Measurements from ENCODE around the gene PPP1R3G. TPM values are rescaled to one million over a fixed set of nuclear protein-coding genes. Genes with fewer than 3 reads are reported as not detected.

The PPP1R3G gene
- total RNA-seq, 1 donor from 2014 or later, result 0.41 TPM

GRCh38 chr6:5063617-5064016 lies 21.5 kb upstream of the PPP1R3G start:
- Histone ChIP-seq H3K4me3 (no peak overlapping the region), H3K27me3 (ENCODE audit: low read depth) (no peaks in the 10 kb centered on the region), H3K27ac (no peak overlapping the region), H3K36me3 (no peaks in the 10 kb centered on the region), H3K9me3 (no peaks in the 10 kb centered on the region), H3K4me1 (no peaks in the 10 kb centered on the region)
- TF ChIP-seq CTCF (IDR thresholded peaks at IDR 0.05), result no peak
- DNase-seq (no peak), ATAC-seq (no peak)
- intact Hi-C loops (cut with DNase I), result no loop called here

- TF ChIP-seq CTCF (IDR thresholded peaks at IDR 0.05), result no peak
- no peak overlapping the region for H3K27ac ChIP-seq
Observed at GRCh38 chr6:5066456-5067093, 18.6 kb upstream of the PPP1R3G start.

GRCh38 chr6:5067305-5067704 lies 17.8 kb upstream of the PPP1R3G start:
- ATAC-seq, result no peak

More at GRCh38 chr6:5066456-5067093, 18.6 kb upstream of the PPP1R3G start:
- Histone ChIP-seq H3K4me3 (no peak overlapping the region), H3K27me3 (ENCODE audit: low read depth) (no peaks in the 10 kb centered on the region), H3K9me3 (no peaks in the 10 kb centered on the region), H3K36me3 (no peaks in the 10 kb centered on the region), H3K4me1 (no peaks in the 10 kb centered on the region)
- DNase-seq, result no peak
- intact Hi-C loops (cut with DNase I), result no loop called here
- ATAC-seq, result no peak

GRCh38 chr6:5068153-5068751 lies 16.9 kb upstream of the PPP1R3G start:
- Histone ChIP-seq H3K4me3 (no peak overlapping the region), H3K36me3 (no peaks in the 10 kb centered on the region), H3K27me3 (ENCODE audit: low read depth) (no peaks in the 10 kb centered on the region), H3K4me1 (no peaks in the 10 kb centered on the region), H3K9me3 (no peaks in the 10 kb centered on the region), H3K27ac (no peak overlapping the region)
- DNase-seq (no peak), ATAC-seq (no peak)
- no peak for TF ChIP-seq CTCF (IDR thresholded peaks at IDR 0.05)
- intact Hi-C loops (cut with DNase I), result no loop called here

More at GRCh38 chr6:5067305-5067704, 17.8 kb upstream of the PPP1R3G start:
- no peak overlapping the region for H3K4me3 ChIP-seq
- intact Hi-C loops (cut with DNase I), result no loop called here
- TF ChIP-seq CTCF (IDR thresholded peaks at IDR 0.05), result no peak
- DNase-seq, result no peak
- H3K36me3 ChIP-seq, result no peaks in the 10 kb centered on the region
- H3K27ac ChIP-seq, result no peak overlapping the region
- no peaks in the 10 kb centered on the region for H3K9me3 ChIP-seq
- H3K4me1 ChIP-seq, result no peaks in the 10 kb centered on the region
- H3K27me3 ChIP-seq (ENCODE audit: low read depth), result no peaks in the 10 kb centered on the region

- no peaks in the 10 kb centered on the region for H3K9me3 ChIP-seq
- no peaks in the 10 kb centered on the region for H3K36me3 ChIP-seq
- no peaks in the 10 kb centered on the region for H3K27me3 ChIP-seq (ENCODE audit: low read depth)
- no peak overlapping the region for H3K27ac ChIP-seq
- DNase-seq (no peak), ATAC-seq (no peak)
- no peak for TF ChIP-seq CTCF (IDR thresholded peaks at IDR 0.05)
- H3K4me3 ChIP-seq, result no peak overlapping the region
- intact Hi-C loops (cut with DNase I), result no loop called here
- no peaks in the 10 kb centered on the region for H3K4me1 ChIP-seq
Observed at GRCh38 chr6:5071216-5071615, 13.9 kb upstream of the PPP1R3G start.
